AG10803 (cell line): ENCODE data around the gene CHD1L.

ENCODE experiments used
- DNase-seq: peaks from one replicate; pipeline ENCODE4 v3.0.0; 2010; ENCODE audit warnings: low read depth
- H3K4me3 ChIP-seq: 2 replicates; pipeline ENCODE4 v1.5.1; 2011; ENCODE audit warnings: mild to moderate bottlenecking, low read length, control low read depth
- CTCF ChIP-seq: conservative IDR thresholded peaks from 2 replicates; pipeline ENCODE4 v1.5.1; 2011; ENCODE audit warnings: mild to moderate bottlenecking, low read length, control low read depth, inconsistent platforms

The CHD1L gene

GRCh38 chr1:147247656-147248238 lies 5.3 kb downstream of the CHD1L start:
- no peak overlapping the region for H3K4me3 ChIP-seq
- DNase-seq = no peak
- TF ChIP-seq CTCF = no peak

GRCh38 chr1:147252540-147252939 lies 10.1 kb downstream of the CHD1L start:
- H3K4me3 ChIP-seq = no peak overlapping the region
- no peak for DNase-seq
- TF ChIP-seq CTCF = no peak

GRCh38 chr1:147260956-147261355 lies 18.5 kb downstream of the CHD1L start:
- no peak for DNase-seq
- TF ChIP-seq CTCF = no peak
- H3K4me3 ChIP-seq = no peak overlapping the region

GRCh38 chr1:147264158-147264768 lies 21.8 kb downstream of the CHD1L start:
- DNase-seq = peak; percentile 75
- H3K4me3 ChIP-seq = no peak overlapping the region
- no peak for TF ChIP-seq CTCF

- no peak for TF ChIP-seq CTCF
- no peak overlapping the region for H3K4me3 ChIP-seq
- DNase-seq = no peak
Observed at GRCh38 chr1:147266381-147266780, 23.9 kb downstream of the CHD1L start.

GRCh38 chr1:147267711-147268110 lies 25.2 kb downstream of the CHD1L start:
- no peak overlapping the region for H3K4me3 ChIP-seq
- DNase-seq = no peak
- TF ChIP-seq CTCF = no peak

- H3K4me3 ChIP-seq = no peak overlapping the region
- no peak for TF ChIP-seq CTCF
- DNase-seq = no peak
Observed at GRCh38 chr1:147270721-147271120, 28.2 kb downstream of the CHD1L start.
